GM12801 (cell line): ENCODE data around the gene PDZRN3.

Experiments
- CTCF ChIP-seq: IDR thresholded peaks from one replicate; pipeline ENCODE4 v1.5.1; 2011; ENCODE audit warnings: control low read depth; ENCODE audit not compliant: insufficient read length; ENCODE audit errors: extremely low read depth

The PDZRN3 gene

GRCh38 chr3:73449774-73450173 is 175.0 kb downstream of the PDZRN3 start:
- TF ChIP-seq CTCF = no peak

- no peak for TF ChIP-seq CTCF
These were observed 175.9 kb downstream of the PDZRN3 start for GRCh38 chr3:73448761-73449301.

- no peak for TF ChIP-seq CTCF
These were observed 176.7 kb downstream of the PDZRN3 start for GRCh38 chr3:73448041-73448440.

GRCh38 chr3:73447111-73447510 is 177.6 kb downstream of the PDZRN3 start:
- no peak for TF ChIP-seq CTCF

- no peak for TF ChIP-seq CTCF
These were observed 178.2 kb downstream of the PDZRN3 start for GRCh38 chr3:73446467-73447110.

GRCh38 chr3:73442886-73443285 is 181.9 kb downstream of the PDZRN3 start:
- no peak for TF ChIP-seq CTCF

GRCh38 chr3:73442152-73442551 is 182.6 kb downstream of the PDZRN3 start:
- TF ChIP-seq CTCF = no peak
